Loucy (cell line): ENCODE data around the gene ROBO2.

Experiments
- H2AFZ ChIP-seq: fragments of 200-600 bp; sonication (generic); 2 replicates; pipeline ENCODE4 v1.6.0; 2016; ENCODE audit warnings: antibody characterized with exemption, mild to moderate bottlenecking, low read length, moderate library complexity
- H3F3A ChIP-seq: fragments of 200-600 bp; 2 replicates; pipeline ENCODE4 v1.6.0; 2016; ENCODE audit warnings: antibody characterized with exemption, low read depth, mild to moderate bottlenecking
- H3K27me3 ChIP-seq: fragments of 200-600 bp; sonication (generic); 2 replicates; pipeline ENCODE4 v1.6.1; 2014; ENCODE audit warnings: low read length, mild to moderate bottlenecking; ENCODE audit not compliant: insufficient read depth, poor library complexity, severe bottlenecking
- H3K36me3 ChIP-seq: fragments of 200-600 bp; sonication (generic); 2 replicates; pipeline ENCODE4 v1.6.1; 2016; ENCODE audit warnings: low read length; ENCODE audit not compliant: insufficient read depth
- H3K4me1 ChIP-seq: fragments of 200-600 bp; sonication (generic); 2 replicates; pipeline ENCODE4 v1.5.1; 2014; ENCODE audit warnings: low read length, mild to moderate bottlenecking; ENCODE audit not compliant: insufficient read depth, poor library complexity, severe bottlenecking
- H3K4me2 ChIP-seq: fragments of 200-600 bp; sonication (generic); 2 replicates; pipeline ENCODE4 v1.6.0; 2014; ENCODE audit warnings: antibody characterized with exemption, low read length, low read depth, mild to moderate bottlenecking; ENCODE audit not compliant: poor library complexity, severe bottlenecking
- H3K4me3 ChIP-seq: fragments of 200-600 bp; sonication (generic); 2 replicates; pipeline ENCODE4 v1.5.1; 2014; ENCODE audit warnings: low read length, mild to moderate bottlenecking, mixed read lengths; ENCODE audit not compliant: poor library complexity, severe bottlenecking
- H3K79me2 ChIP-seq: fragments of 200-600 bp; sonication (generic); 2 replicates; pipeline ENCODE4 v1.6.1; 2014; ENCODE audit warnings: low read length; ENCODE audit not compliant: insufficient read depth
- H3K9ac ChIP-seq: fragments of 200-600 bp; sonication (generic); 2 replicates; pipeline ENCODE4 v1.6.0; 2014; ENCODE audit warnings: mild to moderate bottlenecking, low read depth, low read length, moderate library complexity; ENCODE audit not compliant: poor library complexity, severe bottlenecking
- H3K9me2 ChIP-seq: fragments of 200-600 bp; sonication (generic); replicated peaks from 2 replicates; pipeline ENCODE4 v1.6.1; 2016; ENCODE audit warnings: low read depth, low read length, mixed read lengths
- H3K9me3 ChIP-seq: fragments of 200-600 bp; sonication (generic); 2 replicates; pipeline ENCODE4 v1.6.1; 2014; ENCODE audit warnings: mild to moderate bottlenecking, antibody characterized with exemption, low read length, low read depth; ENCODE audit not compliant: insufficient read depth
- H4K20me1 ChIP-seq: fragments of 200-600 bp; sonication (generic); 2 replicates; pipeline ENCODE4 v1.6.0; 2014; ENCODE audit warnings: antibody characterized with exemption, low read length, mild to moderate bottlenecking; ENCODE audit not compliant: insufficient read depth, poor library complexity, severe bottlenecking
- CTCF ChIP-seq: fragments of 200-600 bp; sonication (generic); conservative IDR thresholded peaks from 2 replicates; pipeline ENCODE4 v1.5.1; 2014; ENCODE audit warnings: mild to moderate bottlenecking, antibody characterized with exemption, low read length
- EZH2phosphoT487 ChIP-seq: fragments of 200-600 bp; IDR thresholded peaks from 2 replicates; pipeline ENCODE4 v1.6.1; 2018; ENCODE audit warnings: antibody characterized with exemption, mild to moderate bottlenecking, moderate library complexity, borderline replicate concordance

Gene ROBO2

GRCh38 chr3:77342027-77342426 is 302.1 kb downstream of the ROBO2 start:
- Histone ChIP-seq H3K9me3 (no peaks in the 10 kb centered on the region), H3K36me3 (no peaks in the 10 kb centered on the region), H3K4me1 (no peaks in the 10 kb centered on the region), H2AFZ (no peak overlapping the region), H3K9ac (no peak overlapping the region), H3F3A (no peaks in the 10 kb centered on the region), H3K9me2 (no peaks in the 10 kb centered on the region), H3K4me3 (no peak overlapping the region), H3K4me2 (no peak overlapping the region), H4K20me1 (no peaks in the 10 kb centered on the region), H3K27me3 (no peaks in the 10 kb centered on the region), H3K79me2 (no peaks in the 10 kb centered on the region)
- TF ChIP-seq EZH2phosphoT487, result no peak
- TF ChIP-seq CTCF, result no peak

- Histone ChIP-seq H3F3A (no peaks in the 10 kb centered on the region), H4K20me1 (no peaks in the 10 kb centered on the region), H3K9me2 (no peaks in the 10 kb centered on the region), H3K4me3 (no peak overlapping the region), H3K79me2 (no peaks in the 10 kb centered on the region), H3K4me2 (no peak overlapping the region), H3K9me3 (no peaks in the 10 kb centered on the region), H3K9ac (no peak overlapping the region), H3K27me3 (no peaks in the 10 kb centered on the region), H2AFZ (no peak overlapping the region), H3K4me1 (no peaks in the 10 kb centered on the region), H3K36me3 (no peaks in the 10 kb centered on the region)
- TF ChIP-seq EZH2phosphoT487 (no peak), CTCF (no peak)
Observed at GRCh38 chr3:77342688-77343087, 302.8 kb downstream of the ROBO2 start.

- Histone ChIP-seq H3K27me3 (no peaks in the 10 kb centered on the region), H3K9me2 (no peaks in the 10 kb centered on the region), H3K79me2 (no peaks in the 10 kb centered on the region), H3K4me3 (no peak overlapping the region), H3K9ac (no peak overlapping the region), H3K4me2 (no peak overlapping the region), H3K9me3 (no peaks in the 10 kb centered on the region), H3K4me1 (no peaks in the 10 kb centered on the region), H2AFZ (no peak overlapping the region), H4K20me1 (no peaks in the 10 kb centered on the region), H3K36me3 (no peaks in the 10 kb centered on the region), H3F3A (no peaks in the 10 kb centered on the region)
- no peak for TF ChIP-seq CTCF
- TF ChIP-seq EZH2phosphoT487, result no peak
Observed at GRCh38 chr3:77345009-77345408, 305.1 kb downstream of the ROBO2 start.
